Tibial artery (tissue), 4 donors: ENCODE results near the gene PPAT.

Source experiments
- DNase-seq, 2 donors: peaks; one replicate each; pipeline ENCODE4 v3.0.0-alpha.2; 2019
- H3K27ac ChIP-seq, 2 donors: fragments of 200-600 bp; sonication (generic) in 1 of 2; 1 replicate in 1 of 2; 2 replicates in 1 of 2; pipeline ENCODE4 v1.5.1; 2018 to 2019; ENCODE audit warnings: mild to moderate bottlenecking in 1 of 2
- H3K27me3 ChIP-seq, 2 donors: fragments of 200-600 bp; sonication (generic) in 1 of 2; one replicate each; pipeline versions ENCODE4 v1.5.1 to v1.6.0; 2016 to 2019
- H3K36me3 ChIP-seq, 3 donors: fragments of 200-600 bp; sonication (generic) in 2 of 3; one replicate each; pipeline ENCODE4 v1.5.1; 2016 to 2019; ENCODE audit warnings: mild to moderate bottlenecking in 2 of 3
- H3K4me1 ChIP-seq, 4 donors: fragments of 200-600 bp; sonication (generic) in 2 of 4; 1 replicate in 3 of 4; 2 replicates in 1 of 4; pipeline ENCODE4 v1.5.1; 2016 to 2019
- H3K4me3 ChIP-seq, 2 donors: fragments of 200-600 bp; sonication (generic) in 1 of 2; 1 replicate in 1 of 2; 2 replicates in 1 of 2; pipeline ENCODE4 v1.5.1; 2018 to 2019; ENCODE audit warnings: mild to moderate bottlenecking in 2 of 2
- H3K9me3 ChIP-seq, 3 donors: fragments of 200-600 bp; sonication (generic) in 1 of 3; one replicate each; pipeline ENCODE4 v1.5.1; 2016 to 2019
- CTCF ChIP-seq, 2 experiments: fragments of 200-600 bp in 1 of 2; fragments of 450-650 bp in 1 of 2; IDR thresholded peaks; one replicate each; pipeline ENCODE4 v1.5.1; 2017 to 2019; ENCODE audit warnings: antibody characterized with exemption in 2 of 2, mild to moderate bottlenecking in 1 of 2, moderate library complexity in 1 of 2
- intact Hi-C: fragments of 100-400 bp; cut with DNase I; formaldehyde crosslinking; loops from one replicate; pipeline ENCODE4 v1.15.0; 2023; ENCODE audit warnings: low total_unique reads

Gene PPAT

GRCh38 chr4:56414135-56414670, 21.2 kb downstream of the PPAT start:
- no peak for DNase-seq

GRCh38 chr4:56410247-56411062, 25.0 kb downstream of the PPAT start:
- Histone ChIP-seq H3K4me1 (peaks cover 0 to 20% (median 5%) of the 10 kb centered on the region in 4 donors), H3K27ac (peak overlapping the region; percentile 46 to 60), H3K4me3 (peak overlapping the region; percentile 37 to 38), H3K36me3 (peaks cover 0 to 10% (median 0%) of the 10 kb centered on the region in 3 donors), H3K27me3 (no peaks in the 10 kb centered on the region), H3K9me3 (no peaks in the 10 kb centered on the region)
- no peak for TF ChIP-seq CTCF (IDR thresholded peaks at IDR 0.05)
- intact Hi-C loops = loop anchor here (10.0 kb wide), 1 partner anchor 54 kb away; the partner anchor contains the start of gene SRP72
- peak in 1 of 2 donors; percentile 51 for DNase-seq

More at GRCh38 chr4:56414135-56414670, 21.2 kb downstream of the PPAT start:
- intact Hi-C loops = loop anchor here (10.0 kb wide), 1 partner anchor 51 kb away; the partner anchor contains the start of gene SRP72
- Histone ChIP-seq H3K27me3 (no peaks in the 10 kb centered on the region), H3K27ac (peak overlapping the region in 1 of 2 donors; percentile 13), H3K4me1 (peaks cover 0 to 18% (median 5%) of the 10 kb centered on the region in 4 donors), H3K9me3 (no peaks in the 10 kb centered on the region), H3K36me3 (no peaks in the 10 kb centered on the region), H3K4me3 (no peak overlapping the region)
- no peak for TF ChIP-seq CTCF (IDR thresholded peaks at IDR 0.05)

- peak overlapping the region; percentile 37 to 38 for H3K4me3 ChIP-seq
- intact Hi-C loops = loop anchor here (10.0 kb wide), 1 partner anchor 55 kb away; the partner anchor contains the start of gene SRP72
- no peak for TF ChIP-seq CTCF (IDR thresholded peaks at IDR 0.05)
- no peaks in the 10 kb centered on the region for H3K9me3 ChIP-seq
- DNase-seq = no peak
- peak overlapping the region; percentile 46 to 60 for H3K27ac ChIP-seq
- peaks cover 0 to 20% (median 5%) of the 10 kb centered on the region in 4 donors for H3K4me1 ChIP-seq
- no peaks in the 10 kb centered on the region for H3K27me3 ChIP-seq
- peaks cover 0 to 12% (median 0%) of the 10 kb centered on the region in 3 donors for H3K36me3 ChIP-seq
These were observed 25.8 kb downstream of the PPAT start for GRCh38 chr4:56409511-56410090.

GRCh38 chr4:56408978-56409377, 26.4 kb downstream of the PPAT start:
- intact Hi-C loops = no loop called here

More at GRCh38 chr4:56408978-56409377, 26.4 kb downstream of the PPAT start:
- DNase-seq = no peak
- Histone ChIP-seq H3K27ac (no peak overlapping the region), H3K27me3 (no peaks in the 10 kb centered on the region), H3K36me3 (peaks cover 0 to 12% (median 0%) of the 10 kb centered on the region in 3 donors), H3K4me3 (no peak overlapping the region), H3K4me1 (peaks cover 0 to 20% (median 5%) of the 10 kb centered on the region in 4 donors), H3K9me3 (no peaks in the 10 kb centered on the region)
- no peak for TF ChIP-seq CTCF (IDR thresholded peaks at IDR 0.05)
